T-helper 2 cell (primary cell): ENCODE measurements around the gene SMCHD1.
"Not testable (repeated sequence)": the region's sequence is repeated elsewhere in the genome, so short reads cannot be mapped to it uniquely, and the experiment has no call there.

Source experiments
- DNase-seq, 5 experiments: peaks; one replicate each; pipeline versions ENCODE4 v3.0.0 to v3.0.0-alpha.2; 2012 to 2022

The SMCHD1 gene

GRCh38 chr18:2657788-2658458, 2.4 kb downstream of the SMCHD1 start:
- peak in 1 of 5 experiments; percentile 59 for DNase-seq

DNA sequence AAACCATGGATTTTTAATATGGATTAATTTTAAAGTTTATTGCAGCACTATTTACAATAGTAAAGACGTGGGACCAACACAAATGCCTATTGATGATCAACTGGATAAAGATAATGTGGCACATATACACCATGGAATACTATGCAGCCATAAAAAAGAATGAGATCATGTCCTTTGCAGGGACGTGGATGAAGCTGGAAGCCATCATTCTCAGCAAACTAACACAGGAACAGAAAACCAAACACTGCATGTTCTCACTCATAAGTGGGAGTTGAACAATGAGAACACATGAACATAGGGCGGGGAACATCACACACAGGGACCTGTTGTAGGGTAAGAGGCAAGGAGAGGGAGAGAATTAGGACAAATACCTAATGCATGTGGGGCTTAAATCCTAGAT, 5.3 kb downstream of the SMCHD1 start:
- not testable (repeated sequence) for DNase-seq

GRCh38 chr18:2662288-2662687, 6.8 kb downstream of the SMCHD1 start:
- DNase-seq, result not testable (repeated sequence)

GRCh38 chr18:2662990-2663389, 7.5 kb downstream of the SMCHD1 start:
- DNase-seq, result no peak

- no peak for DNase-seq
Measured at GRCh38 chr18:2672410-2672809, 16.9 kb downstream of the SMCHD1 start.

DNA sequence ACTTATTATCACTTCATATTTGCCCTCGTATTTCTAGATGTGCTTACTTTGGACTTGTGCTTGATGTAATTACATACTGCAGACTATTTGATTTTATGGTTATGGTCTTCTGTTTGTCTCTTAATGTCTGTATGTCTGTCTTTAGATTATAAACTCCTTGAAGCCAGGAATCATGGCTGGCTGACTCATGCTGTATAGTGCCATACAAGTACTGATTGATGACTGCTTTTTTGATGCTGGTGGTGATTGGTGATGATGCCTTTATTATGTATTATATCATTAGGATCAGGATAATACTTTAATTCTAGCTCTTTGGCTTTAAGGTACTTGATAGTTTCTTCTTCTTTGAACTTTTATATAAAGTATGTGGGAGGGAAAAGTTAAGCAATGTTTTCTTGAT, 17.3 kb downstream of the SMCHD1 start:
- DNase-seq, result no peak

- DNase-seq, result not testable (repeated sequence)
Measured at GRCh38 chr18:2678933-2679332, 23.4 kb downstream of the SMCHD1 start.

- DNase-seq, result no peak
Measured at GRCh38 chr18:2680216-2680792, 24.8 kb downstream of the SMCHD1 start.

- DNase-seq, result peak in 1 of 5 experiments; percentile 77
Measured at GRCh38 chr18:2681993-2682603, 26.6 kb downstream of the SMCHD1 start.

DNA sequence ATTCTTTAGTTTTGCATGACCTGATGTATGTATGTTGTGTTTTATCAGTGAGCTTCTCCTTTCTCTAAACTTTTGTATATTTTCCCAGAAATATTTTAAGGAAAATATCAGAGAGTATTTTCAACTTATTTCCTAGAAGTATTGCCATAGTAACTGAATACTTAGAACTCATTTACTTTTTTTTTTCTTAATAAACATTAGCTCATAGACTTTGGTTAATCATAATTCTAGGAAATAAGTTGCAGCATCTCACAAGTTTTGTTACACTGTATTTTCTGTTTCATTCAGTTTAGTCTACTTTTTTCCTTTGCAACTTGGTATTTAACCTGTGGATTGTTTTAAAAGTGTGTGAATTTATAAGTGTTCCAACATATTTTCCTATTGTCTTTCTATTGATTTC, 27.5 kb downstream of the SMCHD1 start:
- DNase-seq, result no peak

DNA sequence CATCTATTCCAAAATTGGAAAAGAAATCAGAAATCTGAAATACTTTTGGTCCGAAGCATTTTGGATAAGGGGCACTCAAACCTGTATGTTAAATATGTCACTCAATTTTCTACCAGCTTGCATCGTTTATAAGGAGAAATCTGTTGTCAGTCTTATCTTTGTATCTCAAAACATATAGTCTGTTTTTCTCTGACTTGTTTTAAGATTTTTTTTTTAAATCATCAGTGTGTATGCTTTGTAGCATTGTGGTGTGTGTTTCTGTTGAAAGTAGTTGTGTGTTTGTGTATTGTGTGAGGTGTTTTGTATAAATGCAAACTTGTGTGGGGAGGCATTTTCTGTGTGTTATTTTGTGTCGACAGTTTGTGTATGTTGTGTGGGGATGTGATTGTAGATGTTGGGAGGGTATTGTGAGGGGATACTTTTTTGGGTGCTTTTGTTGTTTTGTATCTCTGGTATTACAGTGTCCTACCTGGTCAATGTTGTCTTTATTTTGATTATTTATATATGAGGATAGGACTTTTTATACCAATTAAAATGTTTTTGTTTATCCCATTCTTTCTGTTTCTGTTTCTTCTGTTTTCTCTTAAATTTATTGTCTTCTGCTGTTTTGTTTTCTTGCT, 30.9 kb downstream of the SMCHD1 start:
- DNase-seq, result peak in 1 of 5 experiments; percentile 45

GRCh38 chr18:2687390-2688001, 32.0 kb downstream of the SMCHD1 start:
- no peak for DNase-seq

DNA sequence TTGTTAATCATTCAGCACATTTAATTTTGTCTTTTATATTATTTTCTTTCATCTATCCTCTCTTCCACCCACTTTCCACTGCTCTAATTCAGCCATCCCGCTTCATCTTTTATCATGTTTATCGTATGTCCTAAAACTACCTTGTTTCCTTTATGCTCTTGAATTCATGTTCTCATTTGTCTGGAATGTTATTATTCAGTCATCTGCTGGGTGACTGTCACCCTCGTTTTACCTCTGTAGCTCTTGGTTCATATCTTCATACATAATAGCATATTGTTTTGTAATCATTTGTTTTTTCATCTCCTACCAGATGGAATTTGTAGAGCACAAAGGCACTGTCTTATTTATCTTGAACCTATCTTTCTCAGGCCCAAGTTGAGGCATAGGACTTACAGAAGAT, 37.0 kb downstream of the SMCHD1 start:
- DNase-seq, result no peak

GRCh38 chr18:2697184-2697583, 41.7 kb downstream of the SMCHD1 start:
- DNase-seq, result no peak

GRCh38 chr18:2699001-2699400, 43.5 kb downstream of the SMCHD1 start:
- no peak for DNase-seq

- no peak for DNase-seq
Measured at GRCh38 chr18:2704541-2704940, 49.0 kb downstream of the SMCHD1 start.

DNA sequence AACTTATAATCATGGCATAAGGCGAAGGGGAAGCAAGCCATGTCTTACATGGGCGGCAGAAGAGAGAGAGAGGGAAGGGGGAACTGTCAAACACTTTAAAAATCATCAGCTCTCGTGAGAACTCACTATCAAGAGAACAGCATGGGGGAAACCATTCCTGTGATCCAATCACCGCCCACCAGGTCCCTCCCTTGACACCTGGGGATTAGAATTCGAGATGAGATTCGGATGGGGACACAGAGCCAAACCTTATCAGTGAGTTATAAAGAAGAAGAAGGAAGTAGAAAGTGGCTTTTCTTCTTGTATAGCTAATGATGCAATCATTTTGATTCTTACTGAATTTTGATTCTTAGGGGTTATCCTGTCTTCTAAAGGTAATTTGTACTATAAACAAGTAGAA, 51.4 kb downstream of the SMCHD1 start:
- no peak for DNase-seq

DNA sequence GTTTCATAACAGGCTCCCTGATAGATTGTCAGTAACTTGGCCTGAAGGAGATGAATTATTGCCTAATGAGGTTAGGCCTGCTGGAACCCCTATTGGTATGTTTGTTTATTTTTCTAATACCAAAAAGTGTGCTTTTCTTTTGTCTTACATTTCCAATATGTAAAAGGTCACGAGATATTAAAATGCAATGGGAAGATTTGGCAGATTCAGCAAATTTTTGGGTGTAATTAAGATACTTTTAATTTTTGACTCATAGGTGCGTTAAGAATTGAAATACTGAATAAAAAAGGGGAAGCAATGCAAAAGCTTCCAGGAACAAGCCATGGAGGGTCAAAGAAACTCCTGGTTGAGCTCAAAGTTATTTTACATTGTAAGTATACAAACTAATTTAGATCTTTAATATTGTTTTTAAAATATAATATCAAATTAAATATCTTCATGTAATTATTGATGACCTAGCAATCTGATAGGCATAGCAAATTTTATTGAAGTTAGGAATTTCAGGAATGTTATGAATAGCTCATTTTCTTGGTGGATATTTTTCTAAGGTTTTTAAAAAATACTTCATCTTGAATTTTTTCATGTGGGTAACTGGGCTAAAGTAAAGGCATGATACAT, 52.1 kb downstream of the SMCHD1 start:
- no peak for DNase-seq

DNA sequence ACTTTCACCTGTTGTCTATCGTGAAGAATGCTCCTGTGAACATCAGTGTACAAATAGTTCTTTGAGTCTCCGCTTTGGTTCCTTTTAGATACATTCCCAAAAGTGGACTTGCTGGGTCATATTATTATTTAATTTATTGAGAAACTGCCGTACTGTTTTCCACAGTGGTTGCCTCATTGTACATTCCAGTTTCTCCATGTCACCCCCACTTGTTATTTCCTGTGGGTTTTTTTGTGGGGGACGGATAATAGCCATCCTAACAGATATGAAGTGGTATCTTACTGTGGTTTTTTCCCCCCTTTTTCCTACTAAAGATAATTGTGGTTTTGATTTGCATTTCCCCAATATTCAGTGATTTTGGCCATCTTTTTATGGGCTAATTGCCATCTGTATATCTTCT, 53.8 kb downstream of the SMCHD1 start:
- no peak for DNase-seq

DNA sequence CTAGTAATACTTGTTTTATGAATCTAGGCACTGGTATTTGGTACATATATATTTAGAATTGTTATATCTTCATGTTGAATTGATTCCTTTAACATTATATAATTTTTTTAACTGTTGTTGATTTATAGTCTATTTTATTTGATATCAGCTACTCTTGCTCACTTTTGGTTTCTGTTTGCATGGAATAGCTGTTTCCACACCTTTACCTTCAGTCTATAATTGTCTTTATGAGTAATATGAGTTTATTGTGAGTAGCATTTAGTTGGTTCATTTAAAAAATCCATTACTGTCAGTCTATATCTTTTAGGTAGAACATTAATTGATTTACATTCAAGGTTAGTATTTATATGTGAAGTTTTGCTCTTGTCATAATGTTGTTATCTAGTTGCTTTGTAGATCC, 58.6 kb downstream of the SMCHD1 start:
- peak in 1 of 5 experiments; percentile 7 for DNase-seq

- DNase-seq, result no peak
Measured at GRCh38 chr18:2715990-2716389, 60.5 kb downstream of the SMCHD1 start.

- DNase-seq, result no peak
Measured at GRCh38 chr18:2716394-2717326, 61.1 kb downstream of the SMCHD1 start.
